ENCODE measurements around the gene MRTFA.

- TF ChIP-seq POLR2AphosphoS5 (IDR thresholded peaks at IDR 0.05; ENCODE audit: low read depth, low read length) (no peak), SPI1 (IDR thresholded peaks at IDR 0.05; ENCODE audit: low read depth, low read length) (no peak), POLR2A (IDR thresholded peaks at IDR 0.05; ENCODE audit: low read depth, low read length) (no peak), PAX5 (IDR thresholded peaks at IDR 0.05; ENCODE audit: insufficient read depth, low read length, severe bottlenecking) (no peak)
These were observed 219.5 kb downstream of the MRTFA start for GRCh38 chr22:40417041-40417440.
